Endothelial cell of umbilical vein (primary cell): Measurements from ENCODE around the gene USHBP1.

Experiments used
- EZH2 ChIP-seq: IDR thresholded peaks from 2 replicates; pipeline ENCODE4 v1.6.1; 2012; ENCODE audit warnings: borderline replicate concordance, low read depth, mild to moderate bottlenecking, moderate library complexity, low read length, inconsistent platforms; ENCODE audit not compliant: severe bottlenecking
- FOS ChIP-seq: IDR thresholded peaks from 2 replicates; pipeline ENCODE4 v1.6.1; 2011; ENCODE audit warnings: mild to moderate bottlenecking, low read length, moderate library complexity, borderline replicate concordance; ENCODE audit not compliant: insufficient read depth
- JUN ChIP-seq: IDR thresholded peaks from 2 replicates; pipeline ENCODE4 v1.6.1; 2011; ENCODE audit warnings: borderline replicate concordance, low read depth; ENCODE audit not compliant: insufficient read length, insufficient read depth
- MYC ChIP-seq: IDR thresholded peaks from one replicate; pipeline ENCODE4 v1.6.1; 2011; ENCODE audit warnings: mild to moderate bottlenecking, low read depth, low read length
- POLR2A ChIP-seq: IDR thresholded peaks from 2 replicates; pipeline ENCODE4 v1.6.1; 2012; ENCODE audit warnings: low read depth, mild to moderate bottlenecking, control low read depth, low read length
- POLR2AphosphoS5 ChIP-seq: IDR thresholded peaks from 2 replicates; pipeline ENCODE4 v1.6.1; 2012; ENCODE audit warnings: low read depth, mild to moderate bottlenecking, control low read depth, low read length, moderate library complexity; ENCODE audit not compliant: insufficient read depth
- TF ChIP-seq, protein P1 (sequence below), 2 donors: IDR thresholded peaks; 1 replicate in 1 of 2; 2 replicates in 1 of 2; pipeline ENCODE4 v1.5.1; 2011; ENCODE audit warnings: low read length in 2 of 2, mild to moderate bottlenecking in 2 of 2, moderate library complexity in 2 of 2, control low read depth in 1 of 2, inconsistent platforms in 1 of 2, low read depth in 1 of 2; ENCODE audit not compliant: insufficient read depth in 1 of 2; ENCODE audit errors: extremely low read depth in 1 of 2
- TF ChIP-seq, protein P2 (sequence below): IDR thresholded peaks from 2 replicates; pipeline ENCODE4 v1.6.1; 2011; ENCODE audit not compliant: insufficient read depth, insufficient read length

DNA sequence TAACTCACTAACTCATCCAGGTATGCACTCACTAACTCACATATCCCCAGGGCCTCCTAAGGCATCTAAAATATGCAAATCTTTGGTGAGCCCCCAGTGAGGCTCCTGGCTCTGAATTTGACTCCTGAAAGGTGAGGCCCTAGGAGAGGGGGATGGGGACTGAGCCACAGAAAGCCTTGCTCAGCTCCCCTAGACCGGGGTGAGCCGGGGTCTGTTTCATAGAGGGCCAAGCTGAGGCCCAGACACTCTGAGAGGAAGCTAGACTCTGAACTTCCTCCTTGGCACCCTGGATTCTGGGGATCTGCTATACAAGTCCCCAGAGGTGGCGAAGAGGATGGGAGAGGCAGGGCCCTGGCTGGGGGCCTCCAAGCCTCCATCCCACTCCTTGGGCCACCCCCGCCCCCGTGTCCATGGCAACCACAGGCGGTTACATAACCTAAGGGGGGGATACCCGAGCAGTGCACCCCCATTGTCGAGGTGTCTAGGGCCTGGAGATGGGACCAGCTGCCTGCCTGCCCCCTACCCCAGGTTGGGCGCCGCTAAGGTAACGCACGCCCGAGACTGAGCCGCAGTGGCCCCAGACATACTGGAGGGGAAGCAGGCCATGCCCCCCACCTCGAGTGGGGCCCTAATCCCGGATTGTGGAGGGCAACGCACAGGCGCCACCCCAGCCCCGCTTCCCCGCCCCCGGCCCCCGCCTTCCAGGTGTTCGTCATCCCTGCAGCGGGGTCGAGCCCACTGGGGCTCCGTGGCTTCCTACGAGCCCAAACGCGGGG lies 38.0 kb upstream of the USHBP1 start:
- no peak for TF ChIP-seq POLR2AphosphoS5
- TF ChIP-seq, protein P1, sequence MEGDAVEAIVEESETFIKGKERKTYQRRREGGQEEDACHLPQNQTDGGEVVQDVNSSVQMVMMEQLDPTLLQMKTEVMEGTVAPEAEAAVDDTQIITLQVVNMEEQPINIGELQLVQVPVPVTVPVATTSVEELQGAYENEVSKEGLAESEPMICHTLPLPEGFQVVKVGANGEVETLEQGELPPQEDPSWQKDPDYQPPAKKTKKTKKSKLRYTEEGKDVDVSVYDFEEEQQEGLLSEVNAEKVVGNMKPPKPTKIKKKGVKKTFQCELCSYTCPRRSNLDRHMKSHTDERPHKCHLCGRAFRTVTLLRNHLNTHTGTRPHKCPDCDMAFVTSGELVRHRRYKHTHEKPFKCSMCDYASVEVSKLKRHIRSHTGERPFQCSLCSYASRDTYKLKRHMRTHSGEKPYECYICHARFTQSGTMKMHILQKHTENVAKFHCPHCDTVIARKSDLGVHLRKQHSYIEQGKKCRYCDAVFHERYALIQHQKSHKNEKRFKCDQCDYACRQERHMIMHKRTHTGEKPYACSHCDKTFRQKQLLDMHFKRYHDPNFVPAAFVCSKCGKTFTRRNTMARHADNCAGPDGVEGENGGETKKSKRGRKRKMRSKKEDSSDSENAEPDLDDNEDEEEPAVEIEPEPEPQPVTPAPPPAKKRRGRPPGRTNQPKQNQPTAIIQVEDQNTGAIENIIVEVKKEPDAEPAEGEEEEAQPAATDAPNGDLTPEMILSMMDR (IDR thresholded peaks at IDR 0.05; ENCODE audit: extremely low read depth in 1 of 2, insufficient read depth in 1 of 2, low read depth in 1 of 2, low read length in 2 of 2), result no peak
- no peak for TF ChIP-seq POLR2A
- TF ChIP-seq EZH2, result no peak
- TF ChIP-seq FOS, result no peak
- no peak for TF ChIP-seq JUN
- TF ChIP-seq MYC, result no peak
- TF ChIP-seq, protein P2, sequence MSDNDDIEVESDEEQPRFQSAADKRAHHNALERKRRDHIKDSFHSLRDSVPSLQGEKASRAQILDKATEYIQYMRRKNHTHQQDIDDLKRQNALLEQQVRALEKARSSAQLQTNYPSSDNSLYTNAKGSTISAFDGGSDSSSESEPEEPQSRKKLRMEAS, result no peak
